GM13977 (cell line): Measurements from ENCODE around the gene IFIT2.

Experiments used
- DNase-seq: peaks from one replicate; pipeline ENCODE4 v3.0.0; 2012; ENCODE audit warnings: low spot score
- CTCF ChIP-seq: IDR thresholded peaks from 2 replicates; pipeline ENCODE4 v1.5.1; 2012; ENCODE audit warnings: mild to moderate bottlenecking, control low read depth; ENCODE audit not compliant: insufficient read depth; ENCODE audit errors: extremely low read depth, missing control alignments
- in situ Hi-C: fragments of 300-500 bp; cut with MboI; formaldehyde crosslinking; loops from one replicate; pipeline ENCODE4 v1.12.0; 2022; ENCODE audit warnings: low sequenced_read_pairs, low pct_unique_long_range_greater_than_20kb, mixed read lengths, inconsistent platforms; ENCODE audit not compliant: unreplicated experiment

Gene IFIT2

GRCh38 chr10:89351780-89352597, 50.1 kb downstream of the IFIT2 start:
- DNase-seq, result no peak
- no peak for TF ChIP-seq CTCF
- in situ Hi-C loops, result no loop called here

- no peak for TF ChIP-seq CTCF
- in situ Hi-C loops, result no loop called here
- no peak for DNase-seq
These were observed 51.0 kb downstream of the IFIT2 start for GRCh38 chr10:89352802-89353201.

- no peak for TF ChIP-seq CTCF
- in situ Hi-C loops, result no loop called here
- no peak for DNase-seq
These were observed 53.6 kb downstream of the IFIT2 start for GRCh38 chr10:89355394-89355931.

GRCh38 chr10:89357096-89357495, 55.2 kb downstream of the IFIT2 start:
- DNase-seq, result no peak
- in situ Hi-C loops, result no loop called here
- TF ChIP-seq CTCF, result no peak

GRCh38 chr10:89357975-89358374, 56.1 kb downstream of the IFIT2 start:
- in situ Hi-C loops, result no loop called here
- TF ChIP-seq CTCF, result no peak

More at GRCh38 chr10:89357975-89358374, 56.1 kb downstream of the IFIT2 start:
- DNase-seq, result no peak
